ENCODE measurements around the gene CCZ1B.
"Not testable (repeated sequence)": the region's sequence is repeated elsewhere in the genome, so short reads cannot be mapped to it uniquely, and the experiment has no call there.

- not testable (repeated sequence) for TF ChIP-seq EZH2 (IDR thresholded peaks at IDR 0.05); POLR2AphosphoS5 (IDR thresholded peaks at IDR 0.05; ENCODE audit: borderline replicate concordance, low read depth, low read length)
These were observed 36.7 kb downstream of the CCZ1B start for GRCh38 chr7:6789353-6789752.

Data from SK-N-MC (cell line).